Esophagus squamous epithelium (tissue), 5 donors: Measurements from ENCODE around the gene ANKRD65. TPM values are rescaled to one million over a fixed set of nuclear protein-coding genes. Genes with fewer than 3 reads are reported as not detected.

Source experiments
- DNase-seq: peaks from one replicate; lab custom pipeline; 2025; lab: John Stamatoyannopoulos, UW
- H3K27ac ChIP-seq, 4 donors: fragments of 200-600 bp; sonication (generic); one replicate each; pipeline ENCODE4 v1.5.1; 2016 to 2019; ENCODE audit warnings: mild to moderate bottlenecking in 1 of 4
- H3K27me3 ChIP-seq, 4 donors: fragments of 200-600 bp; sonication (generic); 1 replicate in 3 of 4; 2 replicates in 1 of 4; pipeline versions ENCODE4 v1.5.1 to v1.6.0; 2017 to 2021; ENCODE audit warnings: antibody characterized with exemption in 1 of 4
- H3K36me3 ChIP-seq, 3 donors: fragments of 200-600 bp; sonication (generic); one replicate each; pipeline ENCODE4 v1.5.1; 2016 to 2019
- H3K4me1 ChIP-seq, 3 donors: fragments of 200-600 bp; sonication (generic); one replicate each; pipeline ENCODE4 v1.5.1; 2017 to 2019
- H3K4me3 ChIP-seq, 4 donors: fragments of 200-600 bp; sonication (generic); 1 replicate in 3 of 4; 2 replicates in 1 of 4; pipeline ENCODE4 v1.5.1; 2016 to 2019; ENCODE audit warnings: mild to moderate bottlenecking in 2 of 4, moderate library complexity in 1 of 4
- H3K9me3 ChIP-seq, 3 donors: fragments of 200-600 bp; sonication (generic); one replicate each; pipeline ENCODE4 v1.5.1; 2016 to 2019
- CTCF ChIP-seq, 6 experiments: fragments of 450-650 bp in 4 of 6; fragments of 200-600 bp in 2 of 6; sonication (generic) in 2 of 6; IDR thresholded peaks; one replicate each; pipeline ENCODE4 v1.5.1; 2016 to 2019; ENCODE audit warnings: antibody characterized with exemption in 6 of 6, mild to moderate bottlenecking in 4 of 6, moderate library complexity in 4 of 6
- POLR2A ChIP-seq, 4 donors: fragments of 450-650 bp; IDR thresholded peaks; one replicate each; pipeline ENCODE4 v1.6.1; 2017; ENCODE audit warnings: antibody characterized with exemption in 4 of 4, mild to moderate bottlenecking in 4 of 4, moderate library complexity in 3 of 4
- WGBS, 2 donors: methylation state at CpG; one replicate each; pipeline ENCODE4 v1.1.5; 2018; 5-methylcytosine and 5-hydroxymethylcytosine counted together
- intact Hi-C: fragments of 100-400 bp; cut with DNase I; formaldehyde crosslinking; loops from one replicate; pipeline ENCODE4 v1.15.0; 2022
- total RNA-seq, 4 donors: library from RNA; depleted of rRNA; stranded (reverse); fragments of >200 nt; gene quantifications; one replicate each; pipeline ENCODE4 v1.1.0, GENCODE V29; 2016
- donor health status: DM: yes; HTN: yes; CAD: no.

Gene ANKRD65
- total RNA-seq, 4 donors from 2014 or later: 4.7 to 28.3 (median 14.4) TPM

GRCh38 chr1:1427820-1428148, 6.7 kb upstream of the ANKRD65 start:
- TF ChIP-seq CTCF (IDR thresholded peaks at IDR 0.05): no peak
- peaks cover 0 to 23% (median 0%) of the 10 kb centered on the region in 4 donors for H3K27me3 ChIP-seq
- intact Hi-C loops: no loop called here
- peaks cover 25 to 81% (median 51%) of the 10 kb centered on the region in 3 donors for H3K4me1 ChIP-seq
- DNase-seq: no peak
- H3K9me3 ChIP-seq: no peaks in the 10 kb centered on the region
- no peaks in the 10 kb centered on the region for H3K36me3 ChIP-seq
- H3K27ac ChIP-seq: peak overlapping the region; percentile 25 to 81 (median 64)
- WGBS, 2 donors: no CpG with 5 or more reads among the region's 22 CpGs
- peak overlapping the region; percentile 31 to 80 (median 46) for H3K4me3 ChIP-seq

- peaks cover 0 to 23% (median 0%) of the 10 kb centered on the region in 4 donors for H3K27me3 ChIP-seq
- peak overlapping the region; percentile 31 to 80 (median 46) for H3K4me3 ChIP-seq
- TF ChIP-seq POLR2A (IDR thresholded peaks at IDR 0.05): no peak
- no peak for TF ChIP-seq CTCF (IDR thresholded peaks at IDR 0.05)
- no peak for DNase-seq
- H3K9me3 ChIP-seq: no peaks in the 10 kb centered on the region
- 10 to 16% methylated on average over 13 to 14 of the region's 66 CpGs for WGBS, 2 donors
- no peaks in the 10 kb centered on the region for H3K36me3 ChIP-seq
- peaks cover 20 to 81% (median 50%) of the 10 kb centered on the region in 3 donors for H3K4me1 ChIP-seq
- intact Hi-C loops: no loop called here
- peak overlapping the region; percentile 25 to 81 (median 64) for H3K27ac ChIP-seq
Observed at GRCh38 chr1:1427106-1427819, 6.2 kb upstream of the ANKRD65 start.

- Histone ChIP-seq H3K27me3 (peaks cover 0 to 23% (median 0%) of the 10 kb centered on the region in 4 donors), H3K36me3 (no peaks in the 10 kb centered on the region), H3K4me3 (no peak overlapping the region), H3K4me1 (peaks cover 18 to 81% (median 50%) of the 10 kb centered on the region in 3 donors), H3K9me3 (no peaks in the 10 kb centered on the region), H3K27ac (peak overlapping the region in 3 of 4 donors; percentile 20 to 46 (median 39))
- no peak for TF ChIP-seq POLR2A (IDR thresholded peaks at IDR 0.05)
- TF ChIP-seq CTCF (IDR thresholded peaks at IDR 0.05): no peak
- intact Hi-C loops: no loop called here
- WGBS, 2 donors: 22 to 26% methylated on average over 12 to 14 of the region's 19 CpGs
- no peak for DNase-seq
Observed at GRCh38 chr1:1426496-1427105, 5.5 kb upstream of the ANKRD65 start.

- H3K9me3 ChIP-seq: no peaks in the 10 kb centered on the region
- WGBS, 2 donors: 45% methylated on average over 19 of the region's 33 CpGs; no CpG with 5 or more reads in 1 of the 2 donors
- no peaks in the 10 kb centered on the region for H3K36me3 ChIP-seq
- no peak for DNase-seq
- H3K4me1 ChIP-seq: peaks cover 18 to 81% (median 50%) of the 10 kb centered on the region in 3 donors
- H3K27ac ChIP-seq: peak overlapping the region in 3 of 4 donors; percentile 20 to 46 (median 39)
- peaks cover 0 to 30% (median 0%) of the 10 kb centered on the region in 4 donors for H3K27me3 ChIP-seq
- intact Hi-C loops: no loop called here
- no peak for TF ChIP-seq CTCF (IDR thresholded peaks at IDR 0.05)
- TF ChIP-seq POLR2A (IDR thresholded peaks at IDR 0.05): no peak
- no peak overlapping the region for H3K4me3 ChIP-seq
Observed at GRCh38 chr1:1425753-1426495, 4.8 kb upstream of the ANKRD65 start.
